Measurements from ENCODE around the gene NDUFA3.

- TF ChIP-seq CTCF (conservative IDR thresholded peaks at IDR 0.05) = no peak
- no peak for TF ChIP-seq EZH2 (IDR thresholded peaks at IDR 0.05; ENCODE audit: low read depth)
Measured at GRCh38 chr19:54114340-54115108, 11.9 kb downstream of the NDUFA3 start.

Measured in PC-9 (cell line).